GM21717 (cell line): ENCODE results near the gene TBX1.

Experiments
- ATAC-seq: cut with Tn5 transposase; IDR thresholded peaks from one replicate; pipeline ENCODE4 v1.9.1; 2021; ENCODE audit warnings: mild to moderate bottlenecking, moderate library complexity; ENCODE audit not compliant: unreplicated experiment

TBX1 gene

DNA sequence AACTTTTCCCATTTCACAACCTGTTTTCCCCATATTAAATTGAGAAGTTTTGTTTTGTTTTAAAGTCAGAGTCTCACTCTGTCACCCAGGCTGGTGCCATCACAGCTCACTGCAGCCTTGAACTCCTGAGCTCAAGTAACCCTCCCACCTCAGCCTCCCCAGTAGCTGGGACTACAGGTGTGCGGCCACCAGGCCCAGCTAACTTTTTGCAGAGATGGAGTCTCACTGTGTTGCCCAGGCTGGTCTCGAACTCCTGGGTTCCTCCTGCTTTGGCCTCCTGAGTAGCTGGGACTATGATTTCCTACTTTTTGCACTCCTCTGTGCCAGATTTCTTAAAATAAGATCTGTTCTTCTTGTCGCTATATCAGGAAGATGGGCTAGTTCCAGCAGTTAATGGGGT is 49.2 kb downstream of the TBX1 start:
- no peak for ATAC-seq

DNA sequence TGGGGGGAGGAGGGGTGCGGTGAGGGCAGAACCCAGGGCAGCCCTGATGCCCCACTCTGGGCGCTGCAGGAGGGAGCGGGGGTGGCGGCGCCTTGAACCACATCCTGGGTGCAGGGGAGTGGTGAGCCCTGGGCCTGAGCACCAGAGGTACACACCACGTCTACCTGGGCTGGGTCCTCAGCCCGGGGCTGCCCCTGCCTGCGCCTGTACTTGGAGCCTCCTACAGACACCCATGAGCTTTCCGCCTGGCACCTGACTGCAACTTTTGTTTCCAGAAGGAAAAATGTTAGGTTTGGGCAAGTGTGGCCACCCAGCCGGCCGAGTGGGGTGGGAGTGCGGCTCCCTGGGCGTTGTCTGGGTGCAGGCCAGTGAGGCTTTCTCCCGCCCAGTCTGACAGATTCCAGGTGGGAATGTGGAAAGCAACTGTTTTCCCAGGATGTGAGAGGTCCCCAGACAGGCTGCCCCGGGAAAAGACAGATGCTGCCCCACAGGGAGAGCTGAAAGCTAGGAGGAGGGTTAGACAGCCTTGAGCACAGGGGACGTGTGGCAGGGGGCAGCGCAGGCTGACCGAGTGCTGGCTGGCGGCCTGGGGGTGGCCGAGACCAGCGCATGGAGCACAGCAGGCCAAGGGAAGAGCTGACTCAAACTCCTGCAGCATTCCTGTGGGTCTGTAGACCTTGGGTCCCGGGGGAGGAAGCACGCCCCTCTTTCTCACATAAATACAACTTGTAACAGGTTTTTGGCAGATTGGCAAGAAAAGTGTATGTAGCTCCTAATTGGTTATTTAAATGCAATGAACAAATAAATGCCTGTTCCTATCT is 50.0 kb downstream of the TBX1 start:
- ATAC-seq: no peak

DNA sequence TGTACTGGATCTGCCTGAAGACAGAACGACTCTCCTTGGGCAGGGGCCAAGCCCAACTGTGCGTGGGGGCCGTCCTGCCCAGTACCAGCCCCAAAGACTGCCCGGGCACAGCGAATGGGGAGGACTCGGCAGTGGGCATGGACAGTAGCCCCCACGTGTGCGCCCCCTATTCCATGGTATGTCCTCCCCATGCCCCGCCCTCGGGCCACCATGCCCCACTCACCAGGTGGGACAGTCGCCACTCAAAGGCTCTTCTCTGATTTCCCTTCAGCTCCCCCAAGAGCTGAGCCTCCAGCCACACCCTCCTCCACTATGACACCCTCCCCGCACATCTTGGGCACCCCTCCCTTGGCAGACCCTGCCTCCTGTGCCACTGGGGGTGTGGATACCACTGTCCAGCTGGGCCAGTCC is 50.6 kb downstream of the TBX1 start:
- no peak for ATAC-seq

DNA sequence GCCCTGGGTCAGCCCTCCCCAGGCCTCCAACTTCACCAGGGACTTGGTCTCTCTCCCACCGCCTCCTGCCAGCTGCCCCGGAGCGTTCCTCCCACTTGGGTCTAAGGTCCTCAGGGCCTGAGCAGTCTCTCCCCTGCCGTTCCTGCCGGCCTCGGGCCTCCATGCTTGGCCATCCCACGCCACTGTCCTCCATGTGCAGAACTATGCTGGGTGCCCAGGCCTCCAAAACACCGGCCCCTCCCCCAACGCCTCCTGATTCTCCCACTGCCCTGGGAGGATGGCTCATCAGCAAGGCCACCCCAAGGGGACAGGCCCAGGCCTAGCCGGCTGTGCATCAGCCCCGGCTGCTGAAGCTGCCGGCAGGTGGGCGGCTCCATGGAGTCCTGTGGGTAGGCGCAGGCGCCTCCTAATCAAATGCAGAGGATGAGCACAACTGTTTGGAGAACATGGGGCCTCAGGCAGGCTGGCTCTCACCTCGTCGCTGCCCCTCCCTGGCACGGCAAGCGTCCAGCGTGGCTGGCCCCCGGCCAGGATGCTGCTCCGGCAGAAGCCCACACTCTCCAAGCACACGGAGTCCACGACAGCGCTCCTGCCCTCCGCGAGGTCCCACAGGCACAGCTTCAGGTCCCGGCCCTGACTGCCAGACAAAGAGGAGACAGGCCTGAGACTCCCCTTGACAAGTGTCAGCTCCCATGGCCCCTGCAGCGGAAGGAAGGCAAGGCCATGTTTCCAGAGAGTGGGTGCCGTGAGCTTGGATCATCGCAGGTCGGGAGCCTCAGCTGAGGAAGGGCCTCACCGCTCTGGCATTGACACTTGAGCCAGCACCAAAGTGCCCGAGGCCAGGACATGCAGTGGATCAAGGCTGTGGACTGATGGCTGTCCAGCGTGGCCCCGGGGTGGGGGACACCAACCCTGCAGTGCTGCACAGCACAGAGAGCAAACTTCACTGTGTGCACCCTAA is 51.5 kb downstream of the TBX1 start:
- no peak for ATAC-seq

DNA sequence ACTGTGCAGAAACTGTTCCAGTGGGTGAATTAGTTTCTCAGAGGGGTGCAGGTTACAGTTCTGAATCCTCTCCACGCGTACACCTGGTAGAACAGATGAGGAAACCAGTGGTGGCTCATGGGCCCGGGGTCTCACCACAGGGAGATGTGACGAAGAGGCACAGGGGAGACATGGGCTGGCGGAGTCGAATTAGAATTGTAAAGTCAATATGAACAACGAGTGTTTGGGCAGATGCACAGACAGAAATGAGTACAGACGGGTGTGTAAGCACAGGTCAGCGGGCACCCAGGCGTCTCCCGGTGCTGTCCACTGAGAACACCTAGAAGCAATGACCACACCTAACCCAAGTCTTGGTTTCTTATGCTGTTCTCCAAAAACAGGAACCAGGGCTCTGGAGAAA is 52.3 kb downstream of the TBX1 start:
- ATAC-seq: no peak

DNA sequence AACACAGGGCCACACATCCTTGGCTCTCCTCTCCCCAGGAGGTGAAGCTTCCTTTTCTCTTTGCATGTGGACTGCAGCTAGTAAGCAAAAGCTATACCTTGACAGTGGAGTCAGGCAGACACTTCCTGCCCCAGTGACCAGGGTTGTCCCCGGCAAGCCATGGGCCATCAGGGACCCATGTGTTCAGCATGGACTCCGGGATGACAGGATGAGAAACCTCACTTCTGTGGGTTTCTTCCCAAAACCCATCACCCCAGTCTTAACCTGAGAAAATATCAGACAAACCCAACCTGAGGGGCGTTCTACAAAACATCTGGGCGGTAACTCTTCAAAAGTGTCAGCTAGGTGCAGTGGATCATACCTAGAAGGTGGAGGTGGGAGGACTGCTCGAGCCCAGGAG is 53.9 kb downstream of the TBX1 start:
- no peak for ATAC-seq

DNA sequence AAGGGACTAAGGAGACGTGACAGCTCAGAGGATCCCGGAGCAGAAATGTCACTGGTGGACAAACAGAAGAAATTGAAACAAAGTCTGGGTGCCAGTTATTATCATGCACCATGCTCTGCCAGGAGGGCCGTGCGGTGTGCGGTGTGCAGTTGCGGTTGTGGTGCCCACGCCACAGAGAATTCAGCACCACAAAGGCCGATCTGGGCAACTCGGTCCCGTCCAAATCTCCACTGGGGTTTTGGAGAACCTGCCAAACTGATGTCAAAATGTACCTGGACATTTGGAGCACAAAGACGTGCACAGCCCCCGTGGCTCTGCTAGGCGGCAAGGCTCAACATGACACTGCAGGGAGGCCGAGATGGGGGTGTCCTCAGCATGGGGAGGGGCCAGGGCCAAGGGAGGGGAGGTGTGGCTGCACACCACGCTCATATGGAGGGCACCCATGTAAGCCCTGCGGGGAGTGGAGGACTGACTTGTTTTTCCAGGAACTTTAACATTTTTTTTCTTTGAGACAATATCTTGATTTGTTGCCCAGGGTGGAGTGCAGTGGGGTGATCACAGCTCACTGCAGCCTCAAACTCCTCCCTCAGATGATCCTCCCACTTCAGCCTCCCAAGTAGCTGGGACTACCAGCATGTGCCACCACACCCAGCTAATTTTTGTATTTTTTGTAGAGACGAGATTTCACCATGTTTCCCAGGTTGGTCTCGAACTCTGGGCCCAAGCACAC is 54.7 kb downstream of the TBX1 start:
- ATAC-seq: no peak

DNA sequence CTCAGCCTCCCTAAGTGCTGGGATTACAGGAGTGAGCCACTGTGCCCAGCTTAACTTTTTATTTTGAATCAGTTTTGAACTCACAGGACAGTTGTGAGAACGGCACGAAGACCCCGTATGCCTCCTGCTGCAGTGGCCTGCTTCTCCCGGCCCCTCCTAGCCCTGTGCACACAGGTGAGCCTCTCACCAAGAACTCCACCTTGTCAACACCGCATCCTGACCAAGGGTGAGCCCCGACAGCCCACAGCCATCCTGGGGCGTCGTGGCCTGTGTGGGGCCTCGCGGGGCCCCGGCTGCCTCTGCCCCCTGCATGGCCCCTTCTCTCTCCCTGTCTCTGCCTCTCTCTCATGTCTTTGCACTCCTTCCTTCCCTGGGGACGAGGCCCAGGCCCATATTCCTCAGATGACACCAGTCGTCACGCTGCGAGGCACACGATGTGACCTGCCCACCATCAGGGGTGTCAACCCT is 55.3 kb downstream of the TBX1 start:
- no peak for ATAC-seq

DNA sequence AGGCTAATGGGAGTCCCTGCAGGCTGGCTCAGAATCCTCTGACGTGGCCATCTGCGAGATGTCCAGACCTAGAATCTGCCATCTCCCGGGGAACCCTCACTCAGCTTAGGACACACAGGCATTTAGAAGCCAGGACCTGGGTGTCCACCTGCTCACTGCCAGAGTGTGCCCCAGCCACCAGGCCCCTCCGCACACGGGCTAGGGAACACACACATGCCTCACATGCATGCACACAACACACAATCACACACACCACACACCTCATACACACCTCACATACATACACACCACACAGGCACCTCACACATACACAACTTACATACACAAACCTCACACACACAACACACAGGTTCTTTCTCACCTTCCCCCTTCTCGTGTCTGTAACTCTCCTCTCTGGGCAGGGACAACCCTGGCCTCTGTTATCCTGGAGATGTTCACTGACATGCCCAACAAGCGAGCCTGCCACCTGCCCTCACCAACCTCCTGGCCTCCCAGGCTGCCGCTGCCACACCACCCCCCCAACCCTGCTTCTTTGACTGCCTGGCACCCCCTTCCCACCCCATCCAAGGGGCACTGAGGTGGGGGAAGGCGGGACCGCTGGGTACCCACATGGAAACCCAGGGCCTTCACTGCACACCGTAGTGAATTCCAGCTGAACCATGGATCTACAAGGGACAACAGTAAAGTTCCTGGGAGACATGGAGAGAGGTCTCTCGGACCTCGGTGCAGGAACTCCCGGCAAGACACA is 56.0 kb downstream of the TBX1 start:
- ATAC-seq: no peak
